ENCODE data around the gene DHRS7B.

Gene DHRS7B

DNA sequence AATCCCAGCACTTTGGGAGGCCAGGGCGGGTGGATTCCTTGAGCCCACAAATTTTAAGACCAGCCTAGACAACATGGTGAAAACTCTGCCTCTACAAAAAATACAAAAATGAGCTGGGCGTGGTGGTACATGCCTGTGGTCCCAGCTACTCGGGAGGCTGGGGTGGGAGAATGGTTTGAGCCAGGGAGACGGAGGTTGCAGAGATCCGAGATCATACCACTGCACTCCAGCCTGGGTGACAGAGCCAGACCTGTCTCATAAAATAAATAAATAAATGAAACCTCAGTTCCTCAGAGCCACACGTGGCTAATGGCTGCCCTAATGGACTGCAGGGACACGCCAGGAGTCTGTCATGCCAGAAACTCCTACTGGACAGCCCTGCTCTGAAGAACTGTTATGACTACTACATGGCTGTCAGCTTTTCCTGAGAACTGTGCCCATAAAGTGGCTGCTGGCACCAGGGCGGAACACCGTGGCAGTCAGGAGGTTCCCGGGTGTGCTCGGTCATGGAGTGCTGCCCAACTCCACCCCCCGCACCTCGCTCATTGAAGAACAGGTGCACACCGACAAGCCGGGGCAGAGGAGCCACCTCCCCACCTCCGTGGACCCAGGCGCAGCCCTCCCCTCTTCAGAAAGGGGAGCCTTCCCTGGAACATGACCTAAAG, 82.9 kb downstream of the DHRS7B start:
- H3K27ac ChIP-seq = peak overlapping the region in 1 of 11 experiments; percentile 23; a peak in 1 of 22 replicates
- H4K20me1 ChIP-seq = peaks cover 84 to 92% (median 90%) of the 10 kb centered on the region in 11 experiments

DNA sequence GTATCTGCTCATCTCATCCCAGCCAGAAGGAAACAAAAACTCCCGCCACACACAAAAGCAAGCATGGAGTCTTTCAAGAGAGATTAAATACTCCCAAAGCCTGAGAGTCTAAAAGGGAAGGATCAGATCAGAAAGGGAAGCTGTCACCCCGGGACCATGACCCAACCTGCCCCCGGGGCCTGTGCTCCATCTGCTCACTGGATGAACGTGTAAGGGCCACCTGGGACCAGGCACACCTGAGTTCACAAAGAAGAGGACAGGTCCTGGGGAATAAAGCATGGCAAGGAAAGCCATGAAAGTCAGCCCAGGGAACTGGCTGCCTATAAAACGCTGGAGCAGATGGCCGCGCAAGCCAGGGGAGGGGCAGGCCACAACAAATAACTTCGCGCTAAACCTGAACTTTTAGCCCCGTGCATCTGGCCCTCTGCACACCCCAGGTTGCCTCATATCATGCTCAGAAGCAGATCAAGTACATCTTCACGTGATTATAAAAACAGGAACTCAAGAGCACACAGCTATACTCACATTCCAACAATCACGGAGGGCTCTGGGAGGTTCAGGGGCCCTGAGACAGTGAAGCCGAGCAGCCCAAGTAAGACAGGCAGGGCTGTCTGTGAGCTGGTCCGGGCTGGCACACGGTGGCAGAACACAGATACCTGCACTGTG, 83.8 kb downstream of the DHRS7B start:
- no peak for TF ChIP-seq Cebpa-rat (IDR thresholded peaks at IDR 0.05)
- Histone ChIP-seq H3K4me2 (peak overlapping the region; percentile 85 to 97 (median 92); a peak in 16 of 22 replicates), H3K36me3 (peaks cover 54 to 69% (median 66%) of the 10 kb centered on the region in 11 experiments)

More for the DNA sequence above, 82.9 kb downstream of the DHRS7B start:
- peak overlapping the region in 4 of 11 experiments; percentile 55 to 96 (median 90); a peak in 5 of 22 replicates for H3K4me2 ChIP-seq
- H3K9ac ChIP-seq = 0 out of 22 replicates have a peak overlapping the region, but pooled peaks of 3 of the 11 experiments have one; percentile 10 to 37 (median 30)
- H3K9me3 ChIP-seq (replicated peaks in 1 of 11) = no peaks in the 10 kb centered on the region; a peak in 1 of 22 replicates
- H3K4me1 ChIP-seq = peaks cover 42 to 54% (median 50%) of the 10 kb centered on the region in 10 experiments
- no peaks in the 10 kb centered on the region for H3K27me3 ChIP-seq
- peaks cover 54 to 76% (median 71%) of the 10 kb centered on the region in 11 experiments for H3K36me3 ChIP-seq
- no peak overlapping the region for H3K4me3 ChIP-seq
- no peak for TF ChIP-seq Cebpa-rat (IDR thresholded peaks at IDR 0.05)

DNA sequence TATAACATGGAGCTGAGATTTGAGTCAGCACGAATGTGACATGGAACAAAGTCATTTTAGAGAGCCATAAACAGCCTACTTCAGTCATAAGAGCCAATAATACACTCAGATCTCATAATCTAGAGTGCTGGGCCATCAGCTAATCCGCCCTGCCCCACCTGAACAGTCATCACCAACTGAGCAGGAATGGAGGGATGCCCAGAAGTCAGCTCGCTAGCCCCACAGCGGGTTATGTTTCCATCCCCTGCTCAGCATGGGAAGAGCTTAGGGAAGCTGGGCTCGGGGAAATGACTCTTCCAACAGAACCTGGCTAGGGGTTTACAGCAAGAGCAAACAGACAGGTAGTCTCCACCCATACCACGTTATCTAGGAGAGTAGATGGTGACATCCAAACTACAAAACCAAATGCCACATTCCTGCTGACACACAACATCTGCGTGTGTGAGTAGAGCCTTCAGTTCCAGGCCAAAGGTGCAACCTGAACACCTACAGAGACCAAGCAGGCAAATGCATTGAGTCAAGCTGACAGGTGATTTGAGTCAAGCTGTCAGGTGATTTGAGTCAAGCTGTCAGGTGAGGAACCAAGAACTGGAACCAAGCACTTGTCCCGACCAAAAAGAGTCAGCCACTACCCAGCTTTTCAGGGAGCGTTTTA, 85.2 kb downstream of the DHRS7B start:
- TF ChIP-seq Cebpa-rat (IDR thresholded peaks at IDR 0.05) = no peak
- H3K4me2 ChIP-seq = peak overlapping the region; percentile 85 to 97 (median 92)
- no peak overlapping the region for H3K27ac ChIP-seq
- H3K4me3 ChIP-seq = peak overlapping the region in 9 of 10 experiments; percentile 83 to 100 (median 93); a peak in 12 of 20 replicates
- H3K36me3 ChIP-seq = peaks cover 41 to 59% (median 53%) of the 10 kb centered on the region in 11 experiments
- H3K9me3 ChIP-seq (replicated peaks in 1 of 11) = no peaks in the 10 kb centered on the region
- H3K4me1 ChIP-seq = peaks cover 57 to 70% (median 66%) of the 10 kb centered on the region in 10 experiments
- H3K27me3 ChIP-seq = no peaks in the 10 kb centered on the region
- peak overlapping the region in 9 of 11 experiments; percentile 39 to 97 (median 94); a peak in 10 of 22 replicates for H3K9ac ChIP-seq
- H4K20me1 ChIP-seq = peaks cover 61 to 69% (median 67%) of the 10 kb centered on the region in 11 experiments

More for the DNA sequence above, 83.8 kb downstream of the DHRS7B start:
- peak overlapping the region in 3 of 11 experiments; percentile 17 to 29 (median 23); a peak in 4 of 22 replicates for H3K27ac ChIP-seq
- H3K4me1 ChIP-seq = peaks cover 49 to 61% (median 55%) of the 10 kb centered on the region in 10 experiments
- H3K4me3 ChIP-seq = no peak overlapping the region
- no peaks in the 10 kb centered on the region for H3K27me3 ChIP-seq
- no peaks in the 10 kb centered on the region; a peak in 1 of 22 replicates for H3K9me3 ChIP-seq (replicated peaks in 1 of 11)
- peaks cover 75 to 83% (median 81%) of the 10 kb centered on the region in 11 experiments for H4K20me1 ChIP-seq
- peak overlapping the region in 3 of 11 experiments; percentile 2 to 30 (median 16); a peak in 3 of 22 replicates for H3K9ac ChIP-seq

DNA sequence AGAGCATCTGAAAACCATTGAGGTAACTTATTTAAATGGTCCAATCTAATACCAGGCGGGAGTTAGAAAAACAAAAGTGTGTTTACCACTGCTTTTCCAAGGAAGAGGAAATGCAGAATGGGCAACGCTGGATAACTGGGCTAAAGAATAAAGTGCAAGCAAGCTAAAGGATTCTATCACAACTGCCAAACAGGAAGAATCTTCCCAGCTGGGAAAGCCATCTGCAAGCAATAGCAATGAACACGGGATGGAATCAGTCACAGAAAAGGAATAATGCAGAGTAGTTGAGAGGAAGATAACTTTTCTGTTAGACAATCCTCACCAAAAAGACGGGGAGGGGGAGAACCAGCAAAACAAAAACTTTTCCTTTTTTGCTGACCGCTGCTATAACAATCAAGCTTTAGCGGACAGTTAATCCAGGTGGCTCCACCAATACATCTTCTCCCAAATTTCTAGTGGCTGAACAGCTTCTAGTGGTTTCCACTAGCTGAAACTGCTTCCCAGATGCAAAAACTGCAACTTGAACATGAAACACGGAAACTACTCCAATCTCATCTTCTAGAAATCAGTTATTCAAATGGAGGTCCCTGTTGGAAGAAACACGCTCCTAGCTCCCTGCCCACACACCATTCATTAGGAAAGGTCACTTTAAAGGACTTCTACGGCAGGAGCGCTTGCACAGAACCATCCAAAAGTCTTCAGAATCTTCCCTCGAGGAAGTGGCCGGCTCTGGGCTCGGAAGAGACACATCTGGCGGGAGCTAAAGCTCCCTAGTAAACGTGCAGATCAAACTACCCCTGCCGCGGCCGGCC, 86.3 kb downstream of the DHRS7B start:
- H3K36me3 ChIP-seq = peaks cover 30 to 53% (median 42%) of the 10 kb centered on the region in 11 experiments
- TF ChIP-seq Cebpa-rat (IDR thresholded peaks at IDR 0.05) = no peak
- peak overlapping the region; percentile 85 to 97 (median 92) for H3K4me2 ChIP-seq
- peak overlapping the region; percentile 78 to 100 (median 93) for H3K4me3 ChIP-seq
- H3K27ac ChIP-seq = peak overlapping the region; percentile 92 to 99 (median 94)
- H3K9me3 ChIP-seq (replicated peaks in 1 of 11) = no peaks in the 10 kb centered on the region
- H3K27me3 ChIP-seq = no peaks in the 10 kb centered on the region
- peaks cover 56 to 69% (median 68%) of the 10 kb centered on the region in 10 experiments for H3K4me1 ChIP-seq
- H4K20me1 ChIP-seq = peaks cover 50 to 63% (median 57%) of the 10 kb centered on the region in 11 experiments
- peak overlapping the region; percentile 90 to 100 (median 96) for H3K9ac ChIP-seq

DNA sequence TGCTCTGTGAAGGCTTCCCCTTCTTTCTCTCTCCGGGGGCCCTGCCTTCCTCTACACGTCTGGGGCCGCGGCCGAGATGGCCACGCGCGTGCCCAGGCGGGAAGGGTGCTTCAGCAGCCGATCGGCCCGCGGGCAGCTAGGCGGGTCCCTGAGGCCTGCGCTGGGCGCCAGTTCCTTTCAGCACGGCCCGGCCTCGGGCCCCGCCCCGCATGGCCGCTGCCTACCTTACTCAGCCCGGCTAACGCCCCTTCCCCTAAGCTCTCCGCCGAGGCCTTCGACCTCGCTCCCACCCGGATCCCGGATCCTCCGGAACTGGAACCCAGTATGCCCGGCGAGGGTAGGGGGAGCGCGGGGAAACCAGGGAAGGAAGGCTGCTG, 86.9 kb downstream of the DHRS7B start:
- H3K4me3 ChIP-seq = peak overlapping the region; percentile 78 to 100 (median 93)
- peak overlapping the region; percentile 85 to 97 (median 92) for H3K4me2 ChIP-seq
- no peaks in the 10 kb centered on the region for H3K27me3 ChIP-seq
- TF ChIP-seq Cebpa-rat (IDR thresholded peaks at IDR 0.05) = no peak
- H3K9me3 ChIP-seq (replicated peaks in 1 of 11) = no peaks in the 10 kb centered on the region
- peak overlapping the region; percentile 90 to 100 (median 96) for H3K9ac ChIP-seq
- peaks cover 50 to 68% (median 63%) of the 10 kb centered on the region in 10 experiments for H3K4me1 ChIP-seq
- peaks cover 24 to 48% (median 36%) of the 10 kb centered on the region in 11 experiments for H3K36me3 ChIP-seq
- H3K27ac ChIP-seq = peak overlapping the region; percentile 92 to 99 (median 94)
- peaks cover 44 to 63% (median 51%) of the 10 kb centered on the region in 11 experiments for H4K20me1 ChIP-seq

DNA sequence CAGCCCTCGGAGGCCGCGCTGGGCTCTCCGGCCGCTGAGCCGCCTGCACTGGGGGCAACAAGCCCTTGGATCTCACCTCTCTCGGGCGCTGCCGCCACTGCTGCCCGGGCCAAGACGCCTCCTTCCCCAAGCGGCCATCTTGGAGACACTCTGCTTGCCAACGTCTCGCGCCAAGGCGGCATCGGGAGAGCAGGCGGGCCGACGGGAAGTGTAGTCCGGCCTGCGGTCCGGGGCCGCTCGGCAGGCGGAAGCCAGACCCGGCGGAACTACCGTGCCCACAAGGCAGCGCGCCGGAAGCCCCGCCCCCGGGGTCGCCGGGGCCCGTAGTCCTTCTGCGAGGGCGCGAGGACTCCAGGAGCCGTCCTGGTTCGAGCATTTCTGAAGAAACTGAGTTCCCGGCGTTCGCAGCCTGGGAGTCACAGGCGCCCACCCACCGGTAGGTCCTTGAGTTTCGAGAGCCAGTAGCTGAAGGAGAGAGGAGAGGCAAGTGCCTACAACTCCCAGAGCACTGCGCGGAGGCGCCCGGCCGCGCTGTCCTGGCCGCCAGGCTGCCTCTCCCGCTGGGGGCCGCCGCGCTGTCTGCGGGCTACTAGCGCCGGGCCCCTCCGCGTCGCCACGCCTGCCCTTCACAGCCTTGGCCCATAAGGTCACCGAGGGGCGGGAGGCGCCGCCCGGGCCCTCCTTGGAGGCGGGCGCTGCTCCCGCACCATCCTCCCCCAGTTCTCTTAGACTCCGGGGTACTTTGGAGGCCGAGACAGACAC, 87.4 kb downstream of the DHRS7B start, which contains the start of gene TMEM11:
TMEM11 (minus strand) TSS at position 147 of the 762 bp plus-strand sequence; CDS start at position 138, 9 bp downstream.
- Histone ChIP-seq H4K20me1 (peaks cover 39 to 63% (median 45%) of the 10 kb centered on the region in 11 experiments), H3K4me2 (peak within 1 kb of the TSS; percentile 92 to 98 (median 94)), H3K27ac (peak within 1 kb of the TSS; percentile 92 to 99 (median 94)), H3K4me1 (peaks cover 44 to 70% (median 61%) of the 10 kb centered on the region in 10 experiments), H3K4me3 (peak within 1 kb of the TSS; percentile 78 to 100 (median 93)), H3K9me3 (replicated peaks in 1 of 11) (no peaks in the 10 kb centered on the region), H3K27me3 (no peaks in the 10 kb centered on the region), H3K36me3 (peaks cover 18 to 42% (median 31%) of the 10 kb centered on the region in 11 experiments), H3K9ac (peak within 1 kb of the TSS; percentile 90 to 100 (median 96))
- TF ChIP-seq Cebpa-rat (IDR thresholded peaks at IDR 0.05) = no peak

DNA sequence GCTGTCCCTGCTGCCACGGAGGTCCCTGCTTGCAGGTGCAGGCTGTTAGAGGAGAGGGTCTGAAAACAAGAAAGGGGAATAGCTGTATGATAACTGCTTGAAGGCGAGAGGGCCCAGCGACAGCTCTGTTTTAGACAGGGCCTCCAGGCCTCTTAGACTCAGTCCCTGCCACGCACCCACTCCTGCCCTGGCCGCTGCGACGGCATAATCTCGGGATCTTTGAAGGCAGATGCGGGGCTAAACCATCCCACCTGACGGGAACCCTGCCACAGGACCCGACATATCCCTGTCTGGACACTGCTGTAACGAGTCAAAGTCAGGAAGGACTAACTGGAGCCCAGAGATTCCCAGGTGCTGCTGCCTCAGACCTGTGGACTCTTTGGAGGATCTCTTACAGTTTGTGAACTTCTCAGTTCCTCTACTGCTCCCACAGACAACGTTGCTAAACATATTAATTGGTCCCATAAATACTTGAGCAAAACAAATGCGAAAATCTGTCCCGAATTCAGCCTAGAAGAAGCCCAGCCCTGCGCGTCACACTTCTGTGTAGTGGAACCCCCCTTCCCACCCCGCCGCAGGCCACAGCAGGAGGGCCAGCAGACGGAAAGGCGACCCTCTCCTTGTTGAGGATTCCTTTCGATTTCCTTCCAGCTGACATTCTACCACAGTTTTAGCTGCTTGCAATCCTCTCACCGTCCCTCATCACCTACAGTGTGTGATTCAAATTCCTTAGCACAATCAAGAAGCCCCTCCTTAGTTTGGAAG, 88.2 kb downstream of the DHRS7B start:
- no peak for TF ChIP-seq Cebpa-rat (IDR thresholded peaks at IDR 0.05)
- H4K20me1 ChIP-seq = peaks cover 31 to 57% (median 37%) of the 10 kb centered on the region in 11 experiments
- H3K4me3 ChIP-seq = peak overlapping the region; percentile 78 to 100 (median 93)
- H3K4me1 ChIP-seq = peaks cover 44 to 70% (median 56%) of the 10 kb centered on the region in 10 experiments
- peak overlapping the region; percentile 90 to 100 (median 96) for H3K9ac ChIP-seq
- H3K36me3 ChIP-seq = peaks cover 11 to 34% (median 23%) of the 10 kb centered on the region in 11 experiments
- no peaks in the 10 kb centered on the region for H3K27me3 ChIP-seq
- H3K27ac ChIP-seq = peak overlapping the region; percentile 92 to 99 (median 94)
- H3K9me3 ChIP-seq (replicated peaks in 1 of 11) = no peaks in the 10 kb centered on the region
- peak overlapping the region; percentile 90 to 98 (median 94) for H3K4me2 ChIP-seq
